SK-N-SH (cell line): ENCODE data around the gene WHRN. TPM values are rescaled to one million over a fixed set of nuclear protein-coding genes. Genes with fewer than 3 reads are reported as not detected.

Experiments
- CTCF ChIA-PET: fragments of 300-600, 350-600 bp; formaldehyde crosslinking; extraction: SDS; loops from one replicate; lab custom pipeline; 2021; lab: Yijun Ruan, JAX
- POLR2A ChIA-PET: fragments of 350-600 bp; sonication (Branson Sonifier 250); formaldehyde crosslinking; extraction: SDS; loops from one replicate; lab custom pipeline; 2020; ENCODE audit warnings: antibody characterized with exemption, inconsistent platforms; lab: Yijun Ruan, JAX
- DNase-seq: peaks from one replicate; pipeline ENCODE4 v3.0.0; 2012
- H2AFZ ChIP-seq: fragments of 200-600 bp; sonication (generic); 2 replicates; pipeline ENCODE4 v1.8.1; 2016; ENCODE audit warnings: antibody characterized with exemption, mild to moderate bottlenecking, low read depth
- H3F3A ChIP-seq: fragments of 200-600 bp; sonication (generic); replicated peaks from 2 replicates; pipeline ENCODE3; 2016; ENCODE audit warnings: antibody characterized with exemption, mild to moderate bottlenecking; ENCODE audit not compliant: insufficient read depth
- H3K27ac ChIP-seq, 2 experiments: fragments of 200-500 bp in 1 of 2; fragments of 200-600 bp in 1 of 2; sonication (Bioruptor generic) in 1 of 2; sonication (generic), shearing (Covaris generic) in 1 of 2; 2 replicates each; pipeline versions ENCODE4 v1.5.1 to v1.6.1; 2014 to 2016; ENCODE audit warnings: low read depth in 2 of 2, inconsistent platforms in 1 of 2, low read length in 1 of 2, mild to moderate bottlenecking in 1 of 2, mixed read lengths in 1 of 2
- H3K27me3 ChIP-seq: fragments of 200-600 bp; sonication (generic), shearing (Covaris generic); 2 replicates; pipeline ENCODE4 v1.6.1; 2016; ENCODE audit warnings: mixed run types; ENCODE audit not compliant: insufficient read depth
- H3K36me3 ChIP-seq, 2 experiments: fragments of 200-500 bp in 1 of 2; fragments of 200-600 bp in 1 of 2; sonication (Bioruptor generic) in 1 of 2; sonication (generic) in 1 of 2; replicated peaks in 1 of 2; 2 replicates each; pipeline versions ENCODE3 to v1.5.1; 2014 to 2016; ENCODE audit warnings: low read length in 1 of 2, mild to moderate bottlenecking in 1 of 2; ENCODE audit not compliant: insufficient read depth in 2 of 2, control insufficient read depth in 1 of 2
- H3K4me1 ChIP-seq, 2 experiments: fragments of 200-500 bp in 1 of 2; fragments of 200-600 bp in 1 of 2; sonication (Bioruptor generic) in 1 of 2; sonication (generic), shearing (Covaris generic) in 1 of 2; 2 replicates each; pipeline versions ENCODE4 v1.5.1 to v1.6.1; 2014 to 2016; ENCODE audit warnings: low read depth in 1 of 2, low read length in 1 of 2, mixed run types in 1 of 2; ENCODE audit not compliant: insufficient read depth in 2 of 2, control insufficient read depth in 1 of 2
- H3K4me2 ChIP-seq: fragments of 200-600 bp; sonication (generic), shearing (Covaris generic); 2 replicates; pipeline ENCODE4 v1.6.1; 2017; ENCODE audit warnings: mixed run types
- H3K4me3 ChIP-seq, 2 experiments: fragments of 200-500 bp in 1 of 2; fragments of 200-600 bp in 1 of 2; sonication (Bioruptor generic) in 1 of 2; sonication (generic), shearing (Covaris generic) in 1 of 2; 2 replicates each; pipeline versions ENCODE4 v1.5.1 to v1.8.1; 2014 to 2016; ENCODE audit warnings: low read depth in 2 of 2, inconsistent platforms in 1 of 2, low read length in 1 of 2, mild to moderate bottlenecking in 1 of 2, mixed read lengths in 1 of 2, moderate library complexity in 1 of 2
- H3K79me2 ChIP-seq: fragments of 200-600 bp; sonication (generic); 2 replicates; pipeline ENCODE4 v1.8.1; 2017; ENCODE audit warnings: mild to moderate bottlenecking; ENCODE audit not compliant: insufficient read depth
- H3K9ac ChIP-seq: fragments of 200-600 bp; sonication (generic); 2 replicates; pipeline ENCODE4 v1.6.1; 2017; ENCODE audit warnings: mixed run types
- H3K9me2 ChIP-seq: fragments of 200-600 bp; sonication (generic); 2 replicates; pipeline ENCODE4 v1.6.1; 2017; ENCODE audit warnings: mixed run types
- H3K9me3 ChIP-seq: fragments of 200-600 bp; sonication (generic); 2 replicates; pipeline ENCODE4 v1.6.1; 2017; ENCODE audit warnings: mixed run types, mild to moderate bottlenecking, moderate library complexity
- H4K20me1 ChIP-seq: fragments of 200-600 bp; sonication (generic); 2 replicates; pipeline ENCODE4 v1.6.1; 2017; ENCODE audit warnings: mild to moderate bottlenecking, mixed run types; ENCODE audit not compliant: insufficient read depth
- ELF1 ChIP-seq: IDR thresholded peaks from 2 replicates; pipeline ENCODE4 v1.4.0; 2012
- FOSL2 ChIP-seq: IDR thresholded peaks from 2 replicates; pipeline ENCODE4 v1.4.0; 2012; ENCODE audit warnings: low read depth, mild to moderate bottlenecking, moderate library complexity, borderline replicate concordance
- FOXM1 ChIP-seq: IDR thresholded peaks from 2 replicates; pipeline ENCODE4 v1.4.0; 2012; ENCODE audit warnings: low read depth, mild to moderate bottlenecking
- GABPA ChIP-seq: IDR thresholded peaks from 2 replicates; pipeline ENCODE4 v1.4.0; 2012; ENCODE audit warnings: low read depth, mild to moderate bottlenecking
- IRF3 ChIP-seq: fragments of 150-350 bp; IDR thresholded peaks from 2 replicates; pipeline ENCODE4 v1.6.1; 2016; ENCODE audit warnings: mild to moderate bottlenecking, low read depth, low read length
- JUND ChIP-seq: IDR thresholded peaks from 2 replicates; pipeline ENCODE4 v1.4.0; 2012
- MAX ChIP-seq: IDR thresholded peaks from 2 replicates; pipeline ENCODE4 v1.4.0; 2012; ENCODE audit warnings: low read depth
- MEF2A ChIP-seq: IDR thresholded peaks from 2 replicates; pipeline ENCODE4 v1.4.0; 2012; ENCODE audit warnings: low read depth, borderline replicate concordance
- POLR2AphosphoS5 ChIP-seq: IDR thresholded peaks from 2 replicates; pipeline ENCODE4 v1.6.1; 2012; ENCODE audit warnings: low read depth, low read length
- REST ChIP-seq: IDR thresholded peaks from 2 replicates; pipeline ENCODE4 v1.6.1; 2012; ENCODE audit warnings: mild to moderate bottlenecking, low read depth, low read length, moderate library complexity
- RFX5 ChIP-seq: IDR thresholded peaks from 2 replicates; pipeline ENCODE4 v1.6.1; 2012; ENCODE audit warnings: mild to moderate bottlenecking, improper control_type of control experiment, low read length
- RXRA ChIP-seq: IDR thresholded peaks from 2 replicates; pipeline ENCODE4 v1.4.0; 2012; ENCODE audit warnings: low read depth, mild to moderate bottlenecking, borderline replicate concordance
- TEAD4 ChIP-seq: IDR thresholded peaks from 2 replicates; pipeline ENCODE4 v1.4.0; 2012; ENCODE audit warnings: mild to moderate bottlenecking, borderline replicate concordance; ENCODE audit not compliant: insufficient read depth
- WGBS: methylation state at CpG from one replicate; pipeline ENCODE4 v1.1.6; 2017; ENCODE audit warnings: low lambda C conversion rate; 5-methylcytosine and 5-hydroxymethylcytosine counted together
- polyA plus RNA-seq, 3 experiments: library from polyadenylated mRNA; depleted of rRNA; stranded (reverse); fragments of >200 nt; gene quantifications; 2 replicates each; pipeline ENCODE4 v1.2.3, GENCODE V29; 2012
- TF ChIP-seq, protein P1 (sequence below): fragments of 200-600 bp; sonication (generic); IDR thresholded peaks from 2 replicates; pipeline ENCODE4 v1.6.1; 2017; ENCODE audit warnings: antibody characterized with exemption, mild to moderate bottlenecking, moderate library complexity
- TF ChIP-seq, protein P2 (sequence below): IDR thresholded peaks from 2 replicates; pipeline ENCODE4 v1.4.0; 2012; ENCODE audit warnings: low read depth, borderline replicate concordance

Gene WHRN
- polyA plus RNA-seq, 1 of the 3 experiments (the other 2 are of a cell fraction): 4.6 TPM

DNA sequence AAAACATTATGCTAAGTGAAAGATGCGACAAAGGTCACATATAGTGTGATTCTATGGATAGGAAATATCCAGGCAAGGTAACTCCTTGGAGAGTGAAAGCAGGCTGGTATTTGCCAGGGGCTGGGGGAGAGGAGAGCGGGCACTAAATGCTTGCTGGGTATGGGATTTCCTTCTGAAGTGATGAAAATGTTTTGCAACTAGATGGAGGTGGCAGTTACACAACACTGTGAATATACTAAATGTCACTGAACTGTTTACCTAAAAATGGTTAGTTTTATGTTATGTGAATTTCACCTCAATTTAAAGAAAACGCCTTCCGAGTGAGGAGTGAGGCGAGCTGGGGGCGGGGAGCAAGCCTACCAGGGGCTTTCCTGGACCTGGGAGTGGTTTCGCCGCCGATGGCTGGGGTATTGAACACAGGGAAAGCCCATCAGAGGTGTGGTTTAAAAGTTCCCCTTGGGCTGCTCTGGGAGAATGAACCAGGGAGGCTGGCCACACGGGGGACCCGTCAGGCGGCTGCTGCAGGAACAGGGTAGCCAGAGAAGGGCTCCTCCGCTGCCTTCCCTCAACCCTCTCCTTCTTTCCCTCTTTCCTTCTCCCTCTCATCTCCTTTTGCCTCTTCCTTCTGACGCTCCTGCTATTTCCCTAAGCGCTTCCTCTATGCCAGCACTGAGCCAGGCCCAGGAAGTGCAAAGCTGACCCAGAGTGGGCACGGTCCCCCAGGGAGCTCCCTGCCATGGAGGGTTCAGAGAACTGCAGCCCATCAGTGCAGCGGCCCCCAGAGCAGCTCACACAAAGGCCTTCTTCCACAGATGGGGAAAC, 122.4 kb downstream of the WHRN start:
- 0 out of 4 replicates have a peak overlapping the region, but pooled peaks of 1 of the 2 experiments have one; percentile 30 for H3K27ac ChIP-seq

GRCh38 chr9:114378883-114379282, 126.4 kb downstream of the WHRN start:
- no peaks in the 10 kb centered on the region for H3K9me3 ChIP-seq
- no peaks in the 10 kb centered on the region for H3K27me3 ChIP-seq
- H2AFZ ChIP-seq: no peak overlapping the region
- ChIA-PET CTCF (no interaction called here), POLR2A (no interaction called here)
- no peak overlapping the region for H3K9ac ChIP-seq
- no peaks in the 10 kb centered on the region for H3K36me3 ChIP-seq
- no peaks in the 10 kb centered on the region for H4K20me1 ChIP-seq
- DNase-seq: no peak
- no peaks in the 10 kb centered on the region for H3F3A ChIP-seq
- WGBS: 88% methylated on average over 4 of the region's 5 CpGs
- H3K9me2 ChIP-seq: no peaks in the 10 kb centered on the region
- H3K4me3 ChIP-seq: no peak overlapping the region
- H3K4me2 ChIP-seq: no peak overlapping the region
- H3K27ac ChIP-seq: no peak overlapping the region
- no peaks in the 10 kb centered on the region for H3K4me1 ChIP-seq
- no peaks in the 10 kb centered on the region for H3K79me2 ChIP-seq
- TF ChIP-seq REST (no peak), TEAD4 (no peak), MEF2A (no peak), RXRA (no peak), FOSL2 (no peak), GABPA (no peak), ELF1 (no peak), POLR2AphosphoS5 (no peak), FOXM1 (no peak), RFX5 (no peak)
- TF ChIP-seq, protein P1, sequence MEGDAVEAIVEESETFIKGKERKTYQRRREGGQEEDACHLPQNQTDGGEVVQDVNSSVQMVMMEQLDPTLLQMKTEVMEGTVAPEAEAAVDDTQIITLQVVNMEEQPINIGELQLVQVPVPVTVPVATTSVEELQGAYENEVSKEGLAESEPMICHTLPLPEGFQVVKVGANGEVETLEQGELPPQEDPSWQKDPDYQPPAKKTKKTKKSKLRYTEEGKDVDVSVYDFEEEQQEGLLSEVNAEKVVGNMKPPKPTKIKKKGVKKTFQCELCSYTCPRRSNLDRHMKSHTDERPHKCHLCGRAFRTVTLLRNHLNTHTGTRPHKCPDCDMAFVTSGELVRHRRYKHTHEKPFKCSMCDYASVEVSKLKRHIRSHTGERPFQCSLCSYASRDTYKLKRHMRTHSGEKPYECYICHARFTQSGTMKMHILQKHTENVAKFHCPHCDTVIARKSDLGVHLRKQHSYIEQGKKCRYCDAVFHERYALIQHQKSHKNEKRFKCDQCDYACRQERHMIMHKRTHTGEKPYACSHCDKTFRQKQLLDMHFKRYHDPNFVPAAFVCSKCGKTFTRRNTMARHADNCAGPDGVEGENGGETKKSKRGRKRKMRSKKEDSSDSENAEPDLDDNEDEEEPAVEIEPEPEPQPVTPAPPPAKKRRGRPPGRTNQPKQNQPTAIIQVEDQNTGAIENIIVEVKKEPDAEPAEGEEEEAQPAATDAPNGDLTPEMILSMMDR: no peak
- TF ChIP-seq, protein P2, sequence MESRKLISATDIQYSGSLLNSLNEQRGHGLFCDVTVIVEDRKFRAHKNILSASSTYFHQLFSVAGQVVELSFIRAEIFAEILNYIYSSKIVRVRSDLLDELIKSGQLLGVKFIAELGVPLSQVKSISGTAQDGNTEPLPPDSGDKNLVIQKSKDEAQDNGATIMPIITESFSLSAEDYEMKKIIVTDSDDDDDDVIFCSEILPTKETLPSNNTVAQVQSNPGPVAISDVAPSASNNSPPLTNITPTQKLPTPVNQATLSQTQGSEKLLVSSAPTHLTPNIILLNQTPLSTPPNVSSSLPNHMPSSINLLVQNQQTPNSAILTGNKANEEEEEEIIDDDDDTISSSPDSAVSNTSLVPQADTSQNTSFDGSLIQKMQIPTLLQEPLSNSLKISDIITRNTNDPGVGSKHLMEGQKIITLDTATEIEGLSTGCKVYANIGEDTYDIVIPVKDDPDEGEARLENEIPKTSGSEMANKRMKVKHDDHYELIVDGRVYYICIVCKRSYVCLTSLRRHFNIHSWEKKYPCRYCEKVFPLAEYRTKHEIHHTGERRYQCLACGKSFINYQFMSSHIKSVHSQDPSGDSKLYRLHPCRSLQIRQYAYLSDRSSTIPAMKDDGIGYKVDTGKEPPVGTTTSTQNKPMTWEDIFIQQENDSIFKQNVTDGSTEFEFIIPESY: no peak

More for the DNA sequence above, 122.4 kb downstream of the WHRN start:
- Histone ChIP-seq H2AFZ (peak overlapping the region; percentile 36; the same call in 1 of the 2 replicates), H3K4me3 (no peak overlapping the region), H4K20me1 (no peaks in the 10 kb centered on the region), H3F3A (no peaks in the 10 kb centered on the region), H3K36me3 (no peaks in the 10 kb centered on the region), H3K79me2 (no peaks in the 10 kb centered on the region), H3K4me1 (peaks cover 6 to 11% of the 10 kb centered on the region in 2 experiments; a peak in 3 of 4 replicates), H3K27me3 (no peaks in the 10 kb centered on the region), H3K9me3 (no peaks in the 10 kb centered on the region), H3K4me2 (no peak overlapping the region), H3K9me2 (no peaks in the 10 kb centered on the region), H3K9ac (no peak overlapping the region)
- WGBS: 91% methylated on average over 16 of the region's 17 CpGs
- DNase-seq: no peak
- TF ChIP-seq TEAD4 (no peak), JUND (no peak), MEF2A (no peak), IRF3 (no peak), MAX (no peak)
- CTCF ChIA-PET: interaction anchor here (1.3 to 1.9 kb wide), 3 partner anchors 11 to 44 kb away, joined by 3 to 5 read pairs (median 4); no protein-coding TSS in a partner anchor
- POLR2A ChIA-PET: no interaction called here
